ENCODE measurements around the gene RPS6KC1. TPM values are rescaled to one million over a fixed set of nuclear protein-coding genes. Genes with fewer than 3 reads are reported as not detected.
"Not testable (repeated sequence)": the region's sequence is repeated elsewhere in the genome, so short reads cannot be mapped to it uniquely, and the experiment has no call there.

RPS6KC1 gene
- polyA plus RNA-seq, 1 donor from 2014 or later = 7.6 TPM

DNA sequence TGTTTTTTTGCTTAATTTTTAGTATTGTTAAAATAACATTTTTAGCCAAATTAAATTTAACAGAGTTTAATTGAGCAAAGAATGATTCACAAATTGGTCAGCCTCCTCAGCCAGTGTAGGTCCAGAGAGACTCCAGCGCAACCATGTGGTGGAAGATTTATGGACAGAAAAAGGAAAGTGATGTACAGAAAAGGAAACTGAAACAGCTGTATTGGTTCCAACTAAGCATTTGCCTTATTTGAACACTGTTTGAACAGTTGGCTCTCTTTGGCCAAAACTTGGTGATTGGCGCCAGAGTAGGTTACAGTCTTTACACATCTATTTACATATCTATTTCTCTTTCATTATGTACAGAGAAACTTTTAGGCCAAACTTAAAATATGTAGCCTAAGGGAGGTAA lies 19.4 kb downstream of the RPS6KC1 start:
- Mint-ChIP-seq H3K4me1 (peaks cover 12 to 30% (median 16%) of the 10 kb centered on the region in 3 donors), H3K27ac (peak overlapping the region in 1 of 3 donors; percentile 52), H3K4me3 (no peak overlapping the region), H3K27me3 (no peaks in the 10 kb centered on the region), H3K36me3 (peaks cover under 1% of the 10 kb centered on the region), H3K9me3 (no peaks in the 10 kb centered on the region)

DNA sequence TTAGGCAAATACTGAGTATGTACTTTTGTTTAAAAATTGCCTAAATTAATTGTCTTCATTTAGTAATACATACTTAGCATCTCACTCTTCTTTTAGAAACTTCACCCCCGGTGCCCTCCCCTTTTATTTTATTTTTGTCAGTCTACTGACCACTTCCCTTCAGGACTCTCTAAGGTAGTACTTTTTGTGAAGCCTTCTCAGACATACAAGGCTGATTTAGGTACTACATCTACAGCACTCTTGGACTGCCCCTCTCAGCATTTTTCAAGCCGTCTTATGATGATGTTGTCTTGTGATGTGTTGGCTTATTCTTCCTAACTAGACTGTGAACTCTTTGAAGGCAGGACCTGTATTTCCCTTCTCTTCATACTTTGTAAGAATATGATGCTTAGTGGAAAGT lies 24.7 kb downstream of the RPS6KC1 start:
- Mint-ChIP-seq H3K27me3 (no peaks in the 10 kb centered on the region), H3K9me3 (no peaks in the 10 kb centered on the region), H3K4me3 (no peak overlapping the region), H3K4me1 (peaks cover 6 to 17% (median 7%) of the 10 kb centered on the region in 3 donors), H3K36me3 (peaks cover 11% of the 10 kb centered on the region), H3K27ac (no peak overlapping the region)

- Mint-ChIP-seq H3K4me1 (no peaks in the 10 kb centered on the region), H3K27ac (no peak overlapping the region), H3K4me3 (no peak overlapping the region), H3K27me3 (no peaks in the 10 kb centered on the region), H3K36me3 (peaks cover 16% of the 10 kb centered on the region), H3K9me3 (peaks cover 0 to 2% (median 1%) of the 10 kb centered on the region in 3 donors)
These were observed 31.5 kb downstream of the RPS6KC1 start for GRCh38 chr1:213082420-213083111.

DNA sequence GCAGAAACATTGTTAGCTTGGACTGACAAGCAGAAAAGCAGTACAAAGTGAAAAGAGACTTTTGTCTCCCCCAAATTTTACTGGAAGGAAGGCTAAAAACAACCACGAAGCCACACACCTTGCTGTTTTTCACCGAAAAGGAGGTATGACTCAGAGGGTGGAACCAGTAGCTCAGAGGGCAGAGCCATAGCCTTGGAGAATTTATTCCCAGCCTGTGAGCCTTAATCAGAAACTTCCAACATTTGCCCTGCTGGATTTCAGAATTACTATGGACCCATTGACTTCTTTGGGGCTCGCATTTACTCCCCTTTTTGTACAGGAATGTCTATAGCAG lies 32.0 kb downstream of the RPS6KC1 start:
- H3K9me3 Mint-ChIP-seq = peaks cover 0 to 2% (median 1%) of the 10 kb centered on the region in 3 donors
- no peak overlapping the region for H3K27ac Mint-ChIP-seq
- no peaks in the 10 kb centered on the region for H3K27me3 Mint-ChIP-seq
- H3K4me1 Mint-ChIP-seq = no peaks in the 10 kb centered on the region
- no peak overlapping the region for H3K4me3 Mint-ChIP-seq
- peaks cover 16% of the 10 kb centered on the region for H3K36me3 Mint-ChIP-seq

DNA sequence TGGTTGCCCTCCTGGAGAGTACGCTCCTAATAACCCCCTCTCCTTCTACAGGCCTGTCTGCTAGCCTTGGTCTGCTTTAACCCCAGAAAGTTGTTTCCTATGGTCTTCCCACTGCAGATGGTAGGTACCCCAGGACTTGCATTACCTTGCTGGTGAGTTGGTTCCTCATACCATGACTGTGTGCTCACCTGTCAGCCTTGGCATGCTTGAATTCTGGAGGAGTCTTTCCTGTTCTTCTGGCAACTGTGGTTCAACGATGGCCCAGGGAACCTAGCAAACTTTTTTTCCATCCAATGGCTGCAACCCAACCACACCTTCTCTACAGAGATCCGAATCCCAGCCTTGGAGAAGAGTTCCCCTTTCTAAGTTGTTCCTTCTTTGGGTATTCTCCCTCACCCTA lies 36.9 kb downstream of the RPS6KC1 start:
- H3K27me3 Mint-ChIP-seq = no peaks in the 10 kb centered on the region
- no peak overlapping the region for H3K27ac Mint-ChIP-seq
- H3K4me3 Mint-ChIP-seq = no peak overlapping the region
- H3K36me3 Mint-ChIP-seq = peaks cover 19% of the 10 kb centered on the region
- no peaks in the 10 kb centered on the region for H3K4me1 Mint-ChIP-seq
- H3K9me3 Mint-ChIP-seq = peaks cover 0 to 2% (median 1%) of the 10 kb centered on the region in 3 donors

DNA sequence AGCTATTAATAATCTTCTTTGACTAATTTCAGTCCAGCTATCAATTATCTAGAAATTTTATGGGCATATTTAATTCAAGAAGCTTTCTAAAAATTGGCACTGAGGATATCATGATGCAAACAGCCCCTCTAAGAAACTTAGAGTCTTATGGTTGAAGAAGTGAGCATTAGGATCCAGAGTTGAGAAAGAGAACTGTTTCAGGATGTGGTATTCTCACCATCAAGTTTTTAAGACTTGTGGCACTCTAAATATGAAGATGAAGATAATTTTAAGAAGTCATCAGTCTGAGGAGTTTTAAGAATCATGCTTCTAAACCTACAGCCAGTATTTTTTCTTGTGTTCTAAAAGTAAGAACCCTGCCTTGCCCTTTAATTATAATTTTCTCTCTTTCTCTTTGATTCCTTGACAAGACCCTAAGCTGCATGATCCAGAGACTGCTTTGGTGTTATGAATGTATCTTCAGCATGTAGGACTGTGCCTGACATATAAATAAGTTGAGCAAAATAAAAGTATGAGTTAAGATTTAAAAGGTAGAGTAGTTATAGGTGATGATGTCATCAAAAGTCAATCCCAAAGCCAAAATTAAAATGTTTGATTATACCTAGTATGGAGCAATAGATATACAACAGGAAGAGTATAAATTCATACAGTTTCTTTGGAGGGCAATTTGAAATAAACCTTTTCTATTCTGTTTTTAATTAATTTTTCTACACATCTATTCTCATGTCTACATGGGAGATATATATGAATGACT lies 39.1 kb downstream of the RPS6KC1 start:
- peaks cover 12% of the 10 kb centered on the region for H3K36me3 Mint-ChIP-seq
- H3K27me3 Mint-ChIP-seq = no peaks in the 10 kb centered on the region
- H3K4me3 Mint-ChIP-seq = no peak overlapping the region
- H3K27ac Mint-ChIP-seq = no peak overlapping the region
- H3K4me1 Mint-ChIP-seq = no peaks in the 10 kb centered on the region
- H3K9me3 Mint-ChIP-seq = peaks cover 0 to under 1% (median 0%) of the 10 kb centered on the region in 3 donors

DNA sequence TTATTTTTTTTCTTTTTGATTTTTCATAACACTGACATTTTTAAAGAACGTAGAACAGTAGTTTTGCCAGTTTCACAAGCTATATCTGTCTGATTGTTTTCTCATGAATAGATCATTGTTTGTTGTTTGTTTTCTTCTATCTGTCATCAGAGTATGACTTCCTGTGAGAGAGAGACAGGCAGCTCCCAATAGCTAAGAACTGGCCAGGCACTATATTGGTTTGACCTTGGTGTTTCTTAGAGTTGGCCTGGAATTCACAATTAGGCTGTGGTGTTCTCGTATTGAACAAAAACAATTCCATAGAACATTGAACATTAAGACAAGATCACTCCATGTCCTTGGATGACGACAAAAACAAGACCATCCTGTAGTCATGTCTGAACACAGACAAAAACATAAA lies 43.4 kb downstream of the RPS6KC1 start:
- peaks cover 11% of the 10 kb centered on the region for H3K36me3 Mint-ChIP-seq
- peaks cover 0 to 2% (median 2%) of the 10 kb centered on the region in 3 donors for H3K9me3 Mint-ChIP-seq
- no peaks in the 10 kb centered on the region for H3K4me1 Mint-ChIP-seq
- no peak overlapping the region for H3K27ac Mint-ChIP-seq
- no peaks in the 10 kb centered on the region for H3K27me3 Mint-ChIP-seq
- H3K4me3 Mint-ChIP-seq = no peak overlapping the region

GRCh38 chr1:213095467-213095866 lies 44.4 kb downstream of the RPS6KC1 start:
- Mint-ChIP-seq H3K9me3 (peaks cover 0 to 2% (median 2%) of the 10 kb centered on the region in 3 donors), H3K27me3 (no peaks in the 10 kb centered on the region), H3K36me3 (peaks cover 5% of the 10 kb centered on the region), H3K4me3 (no peak overlapping the region), H3K4me1 (no peaks in the 10 kb centered on the region), H3K27ac (no peak overlapping the region)

DNA sequence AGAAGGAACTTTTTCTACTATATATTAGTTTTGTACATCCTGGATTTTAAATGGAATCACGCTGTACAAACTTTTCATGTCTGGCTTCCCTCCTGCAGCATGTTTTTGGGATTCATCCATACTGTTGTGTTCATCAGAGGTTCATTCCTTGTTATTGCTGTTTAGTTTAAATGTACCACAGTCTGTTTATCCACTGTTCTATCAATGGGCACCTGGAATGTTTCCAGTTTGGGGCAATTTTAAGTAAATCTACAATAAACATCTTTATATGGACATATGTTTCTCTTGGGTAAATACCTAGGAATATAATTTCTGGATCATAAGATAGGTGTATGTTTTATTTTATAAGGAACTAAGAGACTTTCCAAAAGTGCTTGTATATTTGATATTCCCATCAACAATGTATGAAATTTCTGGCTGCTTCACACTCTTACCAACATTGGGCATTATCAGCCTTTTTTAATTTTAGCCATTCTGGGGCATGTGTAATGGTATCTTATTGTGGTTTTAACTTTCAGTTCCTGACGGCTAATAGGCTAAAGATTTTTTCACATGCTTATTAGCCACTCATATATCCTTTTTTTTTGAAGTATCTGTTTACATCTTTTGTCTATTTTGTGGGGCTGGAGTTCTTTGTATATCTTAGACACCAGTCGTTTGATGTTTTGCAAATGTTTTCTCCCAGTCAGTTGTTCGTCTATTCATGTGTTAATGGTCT lies 48.8 kb downstream of the RPS6KC1 start:
- Mint-ChIP-seq H3K27me3 (no peaks in the 10 kb centered on the region), H3K4me3 (no peak overlapping the region), H3K9me3 (peaks cover 0 to 2% (median 2%) of the 10 kb centered on the region in 3 donors), H3K36me3 (peaks cover 5% of the 10 kb centered on the region), H3K4me1 (peaks cover 9 to 17% (median 13%) of the 10 kb centered on the region in 3 donors), H3K27ac (no peak overlapping the region)

DNA sequence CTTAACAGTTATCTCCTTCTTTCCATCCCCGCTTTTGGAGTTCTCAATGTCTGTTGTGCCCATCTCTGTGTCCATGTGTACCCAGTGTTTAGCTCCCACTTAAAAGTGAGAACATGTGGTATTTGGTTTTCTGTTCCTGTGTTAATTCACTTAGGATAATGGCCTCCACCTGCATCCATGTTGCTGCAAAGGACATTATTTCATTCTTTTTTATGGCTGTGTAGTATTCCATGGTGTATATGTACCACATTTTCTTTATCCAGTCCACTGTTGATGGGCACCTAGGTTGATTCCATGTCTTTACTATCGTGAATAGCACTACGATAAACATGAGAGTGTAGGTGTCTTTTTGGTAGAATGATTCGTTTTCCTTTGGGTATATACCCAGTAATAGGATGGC lies 49.5 kb downstream of the RPS6KC1 start:
- not testable (repeated sequence) for H3K27me3 Mint-ChIP-seq, H3K36me3 Mint-ChIP-seq

DNA sequence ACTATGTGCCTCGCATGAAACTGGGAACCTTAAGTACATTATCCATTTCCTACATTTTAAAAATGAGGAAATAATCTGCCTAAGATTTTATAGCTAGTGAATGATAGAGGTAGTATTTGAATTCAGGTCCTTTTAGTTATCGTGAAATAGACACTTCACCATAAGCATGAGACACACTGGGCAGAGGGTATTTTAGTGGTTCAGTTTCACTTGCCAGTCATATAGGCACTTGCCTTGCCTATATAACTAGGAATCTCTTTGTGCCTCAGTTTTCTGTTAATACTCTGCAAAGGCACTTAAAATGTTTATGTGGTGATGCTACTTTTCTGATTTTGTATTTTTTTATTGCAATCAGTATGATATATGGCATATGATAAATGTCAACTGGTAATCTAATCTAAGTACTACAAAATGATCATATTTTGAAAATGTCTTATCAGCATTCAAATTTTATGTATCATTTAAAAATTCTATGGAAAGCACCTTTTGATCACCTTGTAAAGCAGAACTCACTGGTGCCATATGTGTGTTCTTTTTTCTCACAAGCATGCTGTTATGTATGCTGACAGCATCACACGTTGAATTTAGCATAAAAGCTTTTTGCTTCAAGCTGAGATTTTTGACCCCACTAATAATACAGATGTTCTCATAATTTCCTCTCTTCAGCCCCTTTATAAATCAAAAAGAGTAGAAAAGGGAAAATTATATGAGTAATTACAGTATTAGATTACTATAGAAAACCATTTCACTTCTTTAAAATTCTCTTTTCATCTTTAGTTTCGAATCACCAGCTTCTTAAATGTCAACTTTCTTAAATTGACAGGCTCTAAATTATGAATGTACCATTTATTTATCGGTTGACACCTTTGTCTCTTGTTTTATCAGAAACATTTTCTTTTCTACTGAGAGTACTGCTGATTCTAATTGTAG lies 52.6 kb downstream of the RPS6KC1 start:
- no peak overlapping the region for H3K27ac Mint-ChIP-seq

More for the DNA sequence above, 49.5 kb downstream of the RPS6KC1 start:
- H3K9me3 Mint-ChIP-seq, H3K27ac Mint-ChIP-seq, H3K4me3 Mint-ChIP-seq: not testable (repeated sequence)
- peaks cover 9 to 18% (median 13%) of the 10 kb centered on the region in 3 donors for H3K4me1 Mint-ChIP-seq

GRCh38 chr1:213104604-213105003 lies 53.6 kb downstream of the RPS6KC1 start:
- H3K4me3 Mint-ChIP-seq = peak overlapping the region in 2 of 4 donors; percentile 12 to 55
- H3K27me3 Mint-ChIP-seq = no peaks in the 10 kb centered on the region
- H3K36me3 Mint-ChIP-seq = peaks cover 8% of the 10 kb centered on the region
- peaks cover 9 to 22% (median 13%) of the 10 kb centered on the region in 3 donors for H3K4me1 Mint-ChIP-seq
- H3K27ac Mint-ChIP-seq = no peak overlapping the region
- H3K9me3 Mint-ChIP-seq = peaks cover 0 to 8% (median 0%) of the 10 kb centered on the region in 3 donors

More for the DNA sequence above, 52.6 kb downstream of the RPS6KC1 start:
- peak overlapping the region in 2 of 4 donors; percentile 59 to 85 for H3K4me3 Mint-ChIP-seq
- peaks cover 9 to 22% (median 13%) of the 10 kb centered on the region in 3 donors for H3K4me1 Mint-ChIP-seq
- H3K36me3 Mint-ChIP-seq = peaks cover 10% of the 10 kb centered on the region
- peaks cover 0 to 8% (median 0%) of the 10 kb centered on the region in 3 donors for H3K9me3 Mint-ChIP-seq
- no peaks in the 10 kb centered on the region for H3K27me3 Mint-ChIP-seq

DNA sequence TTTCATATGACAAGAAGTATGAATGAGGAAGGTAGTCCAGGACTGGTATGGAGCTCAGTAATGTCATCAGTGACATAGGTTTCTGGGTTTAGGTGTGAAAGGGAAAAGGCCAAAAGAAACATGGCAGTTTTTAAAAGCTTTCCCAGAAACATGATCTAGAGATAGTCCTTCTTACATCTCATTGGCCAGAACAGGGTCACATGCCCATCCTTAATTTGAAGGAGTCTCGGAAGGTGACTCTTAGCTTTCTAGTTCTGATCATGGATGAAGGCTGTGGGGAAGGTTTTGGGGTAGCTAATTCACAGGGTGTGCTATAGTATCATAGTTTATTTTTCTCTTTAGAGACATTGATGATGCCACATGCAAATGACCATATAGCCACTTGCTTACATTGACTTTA lies 55.3 kb downstream of the RPS6KC1 start:
- Mint-ChIP-seq H3K36me3 (peaks cover 7% of the 10 kb centered on the region), H3K27me3 (no peaks in the 10 kb centered on the region), H3K4me3 (no peak overlapping the region), H3K27ac (no peak overlapping the region), H3K4me1 (peaks cover 16 to 22% (median 16%) of the 10 kb centered on the region in 3 donors), H3K9me3 (peaks cover 0 to 8% (median 0%) of the 10 kb centered on the region in 3 donors)

GRCh38 chr1:213107613-213108012 lies 56.6 kb downstream of the RPS6KC1 start:
- Mint-ChIP-seq H3K4me1 (peaks cover 15 to 23% (median 18%) of the 10 kb centered on the region in 3 donors), H3K4me3 (no peak overlapping the region), H3K9me3 (peaks cover 0 to 8% (median 0%) of the 10 kb centered on the region in 3 donors), H3K27ac (no peak overlapping the region), H3K27me3 (no peaks in the 10 kb centered on the region), H3K36me3 (peaks cover 9% of the 10 kb centered on the region)

Measured in IgD-negative memory B cell (primary cell).